HG03066 (cell line): ENCODE measurements around the gene ZBTB44.
"Not testable (repeated sequence)": the region's sequence is repeated elsewhere in the genome, so short reads cannot be mapped to it uniquely, and the experiment has no call there.

Experiments
- ATAC-seq: cut with Tn5 transposase; IDR thresholded peaks from one replicate; pipeline ENCODE4 v1.9.1; 2021; ENCODE audit warnings: low read depth; ENCODE audit not compliant: unreplicated experiment

ZBTB44 gene

GRCh38 chr11:130202009-130202817, 112.5 kb downstream of the ZBTB44 start:
- no peak for ATAC-seq

DNA sequence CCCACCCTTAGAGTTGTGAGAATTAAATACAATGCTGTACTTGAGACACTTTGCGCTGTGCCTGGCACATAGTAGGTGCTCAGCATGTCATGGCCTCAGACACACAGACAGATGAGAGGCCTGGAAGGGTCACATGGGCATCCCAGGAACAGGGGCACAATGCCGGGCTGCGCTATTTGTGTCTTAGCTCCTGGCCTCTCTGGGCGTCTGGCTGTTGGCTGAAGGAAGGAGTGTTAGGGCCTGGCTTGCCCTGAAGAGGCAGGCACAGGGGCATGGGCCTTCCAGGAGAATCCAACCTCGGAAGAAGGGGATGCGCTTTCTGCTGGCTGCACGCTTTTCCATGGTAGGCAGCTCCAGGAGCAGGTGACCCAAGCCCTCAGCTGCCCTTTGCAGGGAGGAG, 113.7 kb downstream of the ZBTB44 start:
- no peak for ATAC-seq

DNA sequence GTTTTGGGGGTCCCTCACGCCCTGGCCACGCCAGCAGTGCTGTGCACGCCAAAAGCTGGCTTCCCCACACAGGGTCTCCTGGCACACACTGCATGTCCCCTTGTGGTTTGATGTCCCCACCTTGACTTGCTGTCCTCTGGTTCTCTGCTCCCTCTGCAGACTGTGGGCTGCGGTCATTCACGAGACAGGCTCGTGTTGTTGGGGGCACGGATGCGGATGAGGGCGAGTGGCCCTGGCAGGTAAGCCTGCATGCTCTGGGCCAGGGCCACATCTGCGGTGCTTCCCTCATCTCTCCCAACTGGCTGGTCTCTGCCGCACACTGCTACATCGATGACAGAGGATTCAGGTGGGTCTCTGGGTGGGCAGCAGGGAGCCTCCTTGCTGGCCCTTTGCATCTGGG, 114.9 kb downstream of the ZBTB44 start:
- no peak for ATAC-seq

- ATAC-seq, result no peak
Measured at GRCh38 chr11:130198964-130199363, 115.8 kb downstream of the ZBTB44 start.

DNA sequence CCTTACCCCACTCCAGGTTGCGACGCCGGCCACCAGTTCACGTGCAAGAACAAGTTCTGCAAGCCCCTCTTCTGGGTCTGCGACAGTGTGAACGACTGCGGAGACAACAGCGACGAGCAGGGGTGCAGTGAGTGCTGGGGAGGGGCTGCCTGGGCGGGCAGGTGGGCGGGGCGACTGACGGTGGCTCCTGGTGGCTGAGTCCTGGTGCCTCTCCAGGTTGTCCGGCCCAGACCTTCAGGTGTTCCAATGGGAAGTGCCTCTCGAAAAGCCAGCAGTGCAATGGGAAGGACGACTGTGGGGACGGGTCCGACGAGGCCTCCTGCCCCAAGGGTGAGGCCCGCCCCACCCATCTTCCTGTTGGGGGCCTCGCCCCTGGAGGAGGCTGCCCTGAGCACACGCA, 116.4 kb downstream of the ZBTB44 start:
- no peak for ATAC-seq

DNA sequence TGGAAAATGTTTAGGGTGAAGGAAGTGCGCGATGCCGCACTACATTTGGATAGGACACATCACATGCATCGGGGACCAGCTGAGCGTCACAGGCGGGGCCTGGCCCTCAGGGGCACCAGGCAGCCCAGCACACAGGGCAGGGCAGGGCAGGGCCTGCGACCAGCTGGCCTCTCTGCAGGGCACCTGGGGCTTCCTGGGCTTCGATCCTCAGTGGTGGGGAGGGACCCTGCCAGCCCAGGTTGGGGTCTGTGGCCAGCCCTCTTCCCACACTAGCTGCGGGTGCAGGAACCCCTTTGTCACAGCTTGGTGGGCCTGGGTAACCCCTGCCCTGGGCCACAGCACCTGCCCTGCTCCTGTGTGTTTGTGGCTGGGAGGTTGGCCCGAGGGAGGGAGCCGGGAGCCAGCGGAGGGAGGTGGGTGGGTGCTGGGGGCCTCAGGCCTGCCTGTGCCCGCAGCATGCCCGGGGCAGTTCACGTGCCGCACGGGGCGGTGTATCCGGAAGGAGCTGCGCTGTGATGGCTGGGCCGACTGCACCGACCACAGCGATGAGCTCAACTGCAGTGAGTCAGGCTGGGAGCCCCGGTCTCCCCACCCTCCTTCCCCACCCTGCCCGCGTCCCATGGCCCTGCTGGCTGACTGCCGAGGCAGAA, 117.2 kb downstream of the ZBTB44 start:
- no peak for ATAC-seq

GRCh38 chr11:130194241-130195023, 120.3 kb downstream of the ZBTB44 start:
- no peak for ATAC-seq

- not testable (repeated sequence) for ATAC-seq
Measured at GRCh38 chr11:130193551-130193950, 121.2 kb downstream of the ZBTB44 start.

DNA sequence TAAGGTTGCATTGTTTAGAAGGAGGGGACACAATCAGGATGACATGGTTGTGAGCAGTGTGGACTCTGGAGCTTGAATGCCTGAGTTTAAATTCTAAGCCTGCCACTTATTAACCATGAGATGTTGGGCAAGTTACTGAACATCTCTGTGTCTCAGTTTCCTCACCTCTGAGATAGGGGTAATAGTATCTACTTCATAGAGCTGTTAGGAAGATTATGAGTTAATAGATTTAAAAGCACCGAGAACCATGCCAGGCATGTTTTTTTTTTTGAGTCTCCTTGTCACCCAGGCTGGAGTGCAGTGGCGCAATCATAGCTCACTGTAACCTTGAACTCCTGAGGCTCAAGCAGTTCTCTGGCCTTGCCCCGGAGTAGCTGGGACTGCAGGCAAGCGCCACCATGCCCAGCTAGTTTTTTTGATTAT, 121.9 kb downstream of the ZBTB44 start:
- ATAC-seq, result no peak

DNA sequence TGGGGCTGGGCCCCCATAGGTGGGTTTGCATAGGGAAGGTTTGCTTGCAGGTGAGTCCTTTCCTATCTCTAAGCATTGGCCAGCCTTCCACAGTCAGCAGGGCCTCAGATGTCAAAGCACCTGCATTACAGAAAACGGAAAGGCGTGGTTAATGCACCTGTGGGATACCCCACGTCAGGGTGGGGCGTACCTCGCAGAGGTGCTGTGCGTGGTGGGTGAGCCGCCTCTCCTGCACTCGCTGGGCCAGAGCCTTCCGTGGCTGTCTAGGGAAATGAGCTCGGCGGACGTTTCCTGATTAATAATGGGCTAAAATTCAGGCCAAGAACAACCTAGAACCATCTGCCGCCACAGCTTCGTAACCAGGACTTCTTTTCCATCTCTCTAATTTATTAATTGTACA, 122.8 kb downstream of the ZBTB44 start:
- no peak for ATAC-seq

DNA sequence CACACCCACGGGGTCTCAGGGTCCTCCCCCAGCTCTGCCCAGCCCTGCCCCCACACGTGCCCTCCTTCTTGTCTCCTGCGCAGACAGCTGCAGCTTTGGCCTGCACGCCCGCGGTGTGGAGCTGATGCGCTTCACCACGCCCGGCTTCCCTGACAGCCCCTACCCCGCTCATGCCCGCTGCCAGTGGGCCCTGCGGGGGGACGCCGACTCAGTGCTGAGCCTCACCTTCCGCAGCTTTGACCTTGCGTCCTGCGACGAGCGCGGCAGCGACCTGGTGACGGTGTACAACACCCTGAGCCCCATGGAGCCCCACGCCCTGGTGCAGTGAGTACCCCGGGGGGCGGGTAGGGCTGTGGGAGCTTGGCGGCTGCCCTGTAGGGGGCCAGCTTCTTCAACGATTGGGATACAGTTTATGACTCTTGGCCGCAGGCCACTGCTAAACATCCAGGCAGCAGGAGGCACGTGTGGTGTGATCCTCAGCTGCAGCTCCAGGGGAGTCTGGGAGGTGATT, 124.3 kb downstream of the ZBTB44 start:
- no peak for ATAC-seq

- ATAC-seq, result no peak
Measured at GRCh38 chr11:130189492-130190210, 125.1 kb downstream of the ZBTB44 start.

DNA sequence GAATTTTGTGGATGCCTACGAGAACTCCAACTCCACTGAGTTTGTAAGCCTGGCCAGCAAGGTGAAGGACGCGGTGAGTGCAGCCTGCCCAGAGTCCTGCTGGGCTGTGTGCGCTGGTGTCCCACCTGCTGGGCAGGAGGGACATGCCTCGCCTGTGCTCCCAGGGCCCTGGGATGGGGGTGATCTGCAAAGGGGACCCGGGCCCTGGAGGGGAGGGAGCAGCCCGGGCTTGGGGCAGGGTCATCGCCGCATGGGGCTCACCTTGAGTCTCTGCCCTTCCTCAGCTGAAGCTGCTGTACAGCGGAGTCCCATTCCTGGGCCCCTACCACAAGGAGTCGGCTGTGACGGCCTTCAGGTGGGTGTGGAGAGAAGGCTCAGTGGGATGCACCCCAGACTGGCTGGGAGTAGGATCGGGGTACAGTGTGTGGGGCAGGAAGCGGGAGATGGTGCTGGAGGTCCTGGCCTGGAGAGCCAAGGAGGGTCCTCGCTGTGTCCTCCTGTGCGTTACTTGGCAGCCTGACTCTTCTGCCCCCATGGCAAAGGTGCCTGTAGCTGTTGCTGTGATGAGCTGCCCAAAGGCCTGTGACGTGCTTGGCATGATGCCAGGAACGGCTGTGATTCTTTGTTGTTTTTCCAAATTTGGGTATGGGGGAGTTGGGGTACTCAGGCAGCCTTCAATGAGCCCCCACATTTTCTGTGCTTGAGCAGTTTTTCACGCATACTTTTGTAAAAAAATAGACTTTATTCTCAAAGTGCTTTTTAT, 126.0 kb downstream of the ZBTB44 start:
- ATAC-seq, result no peak

- no peak for ATAC-seq
Measured at GRCh38 chr11:130188047-130188446, 126.7 kb downstream of the ZBTB44 start.

DNA sequence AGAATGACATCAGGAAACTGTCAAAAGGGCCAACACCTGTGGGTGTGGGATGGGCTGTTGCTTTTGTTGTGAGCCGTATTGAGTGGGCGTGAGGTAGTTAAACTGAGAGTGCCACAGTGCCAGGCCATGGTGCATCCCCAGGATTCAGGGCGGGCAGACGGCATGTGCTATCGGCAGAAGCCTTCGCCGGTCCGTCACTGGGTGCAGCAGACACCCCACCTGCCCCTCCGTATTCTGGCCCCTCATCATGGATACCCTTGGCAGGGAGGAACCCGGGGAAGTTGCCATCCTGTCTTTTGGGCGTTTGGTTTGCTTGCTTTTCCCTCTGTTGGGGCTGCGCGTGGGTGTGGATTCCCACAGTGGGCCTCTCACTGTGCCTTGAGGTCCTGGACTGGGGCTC, 127.6 kb downstream of the ZBTB44 start:
- no peak for ATAC-seq

DNA sequence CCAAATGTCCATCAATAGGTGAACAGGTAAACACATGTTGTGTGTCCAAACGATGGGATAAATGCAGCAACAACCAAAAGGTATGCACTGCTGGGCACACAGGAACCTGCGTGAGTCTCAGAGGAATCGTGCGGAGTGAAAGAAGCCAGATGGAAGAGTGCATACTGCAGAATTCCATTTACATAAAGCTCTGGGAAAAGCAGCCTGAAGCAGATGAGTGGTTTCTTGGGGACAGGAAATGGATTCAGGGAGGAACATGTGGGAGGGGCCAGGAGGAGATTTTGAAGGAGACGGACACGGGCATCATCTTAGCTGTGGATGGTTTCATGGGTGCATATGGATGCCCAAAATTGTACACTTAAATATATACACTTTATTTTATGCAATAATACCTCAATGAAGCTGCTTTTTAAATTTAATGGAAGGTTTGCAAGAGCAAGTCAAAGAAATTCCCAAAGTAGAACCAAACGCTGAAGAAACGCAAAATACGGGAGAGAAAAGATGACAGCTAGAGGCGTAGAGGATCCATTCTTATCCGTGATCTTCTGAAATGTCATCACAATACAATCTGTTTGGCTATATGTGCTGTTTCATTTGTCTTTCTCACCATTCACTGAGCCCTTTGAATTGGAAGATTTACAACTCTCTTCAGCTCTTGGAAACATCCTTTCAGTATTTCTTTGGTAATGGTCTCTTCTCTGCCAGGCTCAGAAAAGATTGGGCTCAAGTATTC, 130.7 kb downstream of the ZBTB44 start:
- no peak for ATAC-seq

GRCh38 chr11:130181295-130182272, 133.1 kb downstream of the ZBTB44 start:
- no peak for ATAC-seq

- ATAC-seq, result no peak
Measured at GRCh38 chr11:130180896-130181294, 133.8 kb downstream of the ZBTB44 start.
